MM.1S (cell line): Measurements from ENCODE around the gene ERC2.

Experiments used
- DNase-seq: peaks from one replicate; pipeline ENCODE4 v3.0.0-alpha.2; 2015
- H2AFZ ChIP-seq: fragments of 300-600 bp; sonication (generic); 2 replicates; pipeline ENCODE4 v1.6.0; 2016; ENCODE audit warnings: antibody characterized with exemption, low read length
- H3F3A ChIP-seq: fragments of 300-600 bp; sonication (generic); 2 replicates; pipeline ENCODE4 v1.6.1; 2016; ENCODE audit warnings: mild to moderate bottlenecking, antibody characterized with exemption, low read length, moderate library complexity, mixed read lengths; ENCODE audit not compliant: insufficient read depth
- H3K27ac ChIP-seq: fragments of 300-600 bp; sonication (generic); 2 replicates; pipeline ENCODE4 v1.5.1; 2016; ENCODE audit warnings: mild to moderate bottlenecking, low read length
- H3K27me3 ChIP-seq: fragments of 300-600 bp; sonication (generic); replicated peaks from 2 replicates; pipeline ENCODE4 v1.6.0; 2016; ENCODE audit warnings: low read length; ENCODE audit not compliant: insufficient read depth
- H3K36me3 ChIP-seq: fragments of 300-600 bp; sonication (generic); replicated peaks from 2 replicates; pipeline ENCODE4 v1.6.1; 2016; ENCODE audit warnings: mild to moderate bottlenecking, low read length, mixed read lengths; ENCODE audit not compliant: insufficient read depth
- H3K4me1 ChIP-seq: fragments of 300-600 bp; sonication (generic); 2 replicates; pipeline ENCODE4 v1.6.1; 2016; ENCODE audit warnings: low read length, mixed read lengths
- H3K4me2 ChIP-seq: fragments of 300-600 bp; sonication (generic); 2 replicates; pipeline ENCODE4 v1.6.0; 2016; ENCODE audit warnings: low read depth, low read length
- H3K4me3 ChIP-seq: fragments of 300-600 bp; sonication (generic); 2 replicates; pipeline ENCODE4 v1.5.1; 2016; ENCODE audit warnings: low read length, mixed read lengths
- H3K79me2 ChIP-seq: fragments of 300-600 bp; sonication (generic); 2 replicates; pipeline ENCODE4 v1.6.1; 2016; ENCODE audit warnings: mixed run types, low read length, mixed read lengths
- H3K9ac ChIP-seq: fragments of 300-600 bp; sonication (generic); 2 replicates; pipeline ENCODE4 v1.6.1; 2016; ENCODE audit warnings: low read length, mixed read lengths
- H3K9me2 ChIP-seq: fragments of 300-600 bp; sonication (generic); replicated peaks from 2 replicates; pipeline ENCODE4 v1.6.1; 2016; ENCODE audit warnings: mild to moderate bottlenecking, low read length, mixed read lengths; ENCODE audit not compliant: insufficient read depth
- H3K9me3 ChIP-seq: fragments of 300-600 bp; sonication (generic); replicated peaks from 2 replicates; pipeline ENCODE4 v1.6.1; 2016; ENCODE audit warnings: mild to moderate bottlenecking, low read length, mixed read lengths; ENCODE audit not compliant: insufficient read depth
- H4K20me1 ChIP-seq: fragments of 300-600 bp; sonication (generic); 2 replicates; pipeline ENCODE4 v1.6.1; 2016; ENCODE audit warnings: mild to moderate bottlenecking, low read length, moderate library complexity, mixed read lengths; ENCODE audit not compliant: insufficient read depth
- EZH2 ChIP-seq: fragments of 300-600 bp; sonication (generic); optimal IDR thresholded peaks from 2 replicates; pipeline ENCODE3; 2017; ENCODE audit warnings: low read depth, mild to moderate bottlenecking, antibody characterized with exemption, low read length, mixed read lengths
- EZH2phosphoT487 ChIP-seq: fragments of 300-600 bp; sonication (generic); IDR thresholded peaks from 2 replicates; pipeline ENCODE4 v1.6.1; 2018; ENCODE audit warnings: antibody characterized with exemption, low read length
- TF ChIP-seq, protein P1 (sequence below): fragments of 300-600 bp; sonication (generic); IDR thresholded peaks from 2 replicates; pipeline ENCODE4 v1.5.1; 2016; ENCODE audit warnings: antibody characterized with exemption, low read length, mixed read lengths

ERC2 gene

DNA sequence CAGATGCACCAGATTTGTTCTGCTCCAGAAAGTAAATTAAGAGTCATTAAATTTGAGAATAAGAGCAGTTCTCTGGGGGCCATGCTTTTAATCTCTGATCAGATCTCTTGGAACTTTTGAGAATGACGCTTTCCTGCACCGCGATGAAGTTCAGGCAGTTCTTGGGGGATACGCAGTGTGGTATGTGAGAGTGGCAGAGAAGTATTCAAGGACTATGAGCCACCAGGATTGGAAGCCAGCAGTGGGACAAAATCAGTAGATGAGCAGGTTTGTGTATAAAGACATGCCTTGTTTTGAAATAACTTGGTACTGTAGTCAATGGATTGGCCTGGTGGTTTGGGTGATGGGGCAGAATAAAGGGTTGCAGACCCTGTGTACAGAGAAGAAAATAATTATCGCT is 483.6 kb downstream of the ERC2 start:
- H3K4me3 ChIP-seq: no peak overlapping the region
- no peaks in the 10 kb centered on the region for H3K36me3 ChIP-seq
- H3F3A ChIP-seq: no peaks in the 10 kb centered on the region
- no peak overlapping the region for H3K27ac ChIP-seq
- no peaks in the 10 kb centered on the region for H3K9me3 ChIP-seq
- H3K27me3 ChIP-seq: no peaks in the 10 kb centered on the region
- no peak for DNase-seq
- H2AFZ ChIP-seq: no peak overlapping the region
- H3K9me2 ChIP-seq: no peaks in the 10 kb centered on the region
- H3K4me1 ChIP-seq: no peaks in the 10 kb centered on the region
- no peak overlapping the region for H3K4me2 ChIP-seq
- H4K20me1 ChIP-seq: no peaks in the 10 kb centered on the region
- no peak for TF ChIP-seq EZH2phosphoT487
- TF ChIP-seq, protein P1, sequence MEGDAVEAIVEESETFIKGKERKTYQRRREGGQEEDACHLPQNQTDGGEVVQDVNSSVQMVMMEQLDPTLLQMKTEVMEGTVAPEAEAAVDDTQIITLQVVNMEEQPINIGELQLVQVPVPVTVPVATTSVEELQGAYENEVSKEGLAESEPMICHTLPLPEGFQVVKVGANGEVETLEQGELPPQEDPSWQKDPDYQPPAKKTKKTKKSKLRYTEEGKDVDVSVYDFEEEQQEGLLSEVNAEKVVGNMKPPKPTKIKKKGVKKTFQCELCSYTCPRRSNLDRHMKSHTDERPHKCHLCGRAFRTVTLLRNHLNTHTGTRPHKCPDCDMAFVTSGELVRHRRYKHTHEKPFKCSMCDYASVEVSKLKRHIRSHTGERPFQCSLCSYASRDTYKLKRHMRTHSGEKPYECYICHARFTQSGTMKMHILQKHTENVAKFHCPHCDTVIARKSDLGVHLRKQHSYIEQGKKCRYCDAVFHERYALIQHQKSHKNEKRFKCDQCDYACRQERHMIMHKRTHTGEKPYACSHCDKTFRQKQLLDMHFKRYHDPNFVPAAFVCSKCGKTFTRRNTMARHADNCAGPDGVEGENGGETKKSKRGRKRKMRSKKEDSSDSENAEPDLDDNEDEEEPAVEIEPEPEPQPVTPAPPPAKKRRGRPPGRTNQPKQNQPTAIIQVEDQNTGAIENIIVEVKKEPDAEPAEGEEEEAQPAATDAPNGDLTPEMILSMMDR: no peak
- TF ChIP-seq EZH2: no peak
- no peaks in the 10 kb centered on the region for H3K79me2 ChIP-seq
- H3K9ac ChIP-seq: no peak overlapping the region

- Histone ChIP-seq H3K4me3 (no peak overlapping the region), H3K27ac (no peak overlapping the region), H3F3A (no peaks in the 10 kb centered on the region), H4K20me1 (no peaks in the 10 kb centered on the region), H3K36me3 (no peaks in the 10 kb centered on the region), H3K9me2 (no peaks in the 10 kb centered on the region), H3K79me2 (no peaks in the 10 kb centered on the region), H3K9ac (no peak overlapping the region), H3K9me3 (no peaks in the 10 kb centered on the region), H3K4me1 (no peaks in the 10 kb centered on the region), H3K27me3 (no peaks in the 10 kb centered on the region), H2AFZ (no peak overlapping the region), H3K4me2 (no peak overlapping the region)
- no peak for DNase-seq
- TF ChIP-seq, protein P1: no peak
- TF ChIP-seq EZH2 (no peak), EZH2phosphoT487 (no peak)
Observed at GRCh38 chr3:55978953-55979352, 489.3 kb downstream of the ERC2 start.

GRCh38 chr3:55974421-55975165 is 493.7 kb downstream of the ERC2 start:
- H3K4me2 ChIP-seq: no peak overlapping the region
- no peaks in the 10 kb centered on the region for H3K9me3 ChIP-seq
- no peaks in the 10 kb centered on the region for H4K20me1 ChIP-seq
- DNase-seq: no peak
- H3K9ac ChIP-seq: no peak overlapping the region
- TF ChIP-seq EZH2phosphoT487 (no peak), EZH2 (no peak)
- TF ChIP-seq, protein P1: no peak
- H3K4me1 ChIP-seq: no peaks in the 10 kb centered on the region
- H3K4me3 ChIP-seq: no peak overlapping the region
- no peaks in the 10 kb centered on the region for H3F3A ChIP-seq
- no peak overlapping the region for H2AFZ ChIP-seq
- no peak overlapping the region for H3K27ac ChIP-seq
- H3K9me2 ChIP-seq: no peaks in the 10 kb centered on the region
- no peaks in the 10 kb centered on the region for H3K79me2 ChIP-seq
- H3K27me3 ChIP-seq: no peaks in the 10 kb centered on the region
- no peaks in the 10 kb centered on the region for H3K36me3 ChIP-seq
